GM18951 (cell line): ENCODE data around the gene ADSS1.

ENCODE experiments used
- POLR2A ChIP-seq: IDR thresholded peaks from 4 replicates; pipeline ENCODE4 v1.6.1; 2011; ENCODE audit warnings: mild to moderate bottlenecking; ENCODE audit not compliant: insufficient read length, insufficient read depth; ENCODE audit errors: extremely low read depth
- in situ Hi-C: fragments of 300-500 bp; cut with MboI; formaldehyde crosslinking; loops from one replicate; pipeline ENCODE4 v1.12.0; 2022; ENCODE audit warnings: low sequenced_read_pairs, mixed read lengths, inconsistent platforms; ENCODE audit not compliant: unreplicated experiment

ADSS1 gene

DNA sequence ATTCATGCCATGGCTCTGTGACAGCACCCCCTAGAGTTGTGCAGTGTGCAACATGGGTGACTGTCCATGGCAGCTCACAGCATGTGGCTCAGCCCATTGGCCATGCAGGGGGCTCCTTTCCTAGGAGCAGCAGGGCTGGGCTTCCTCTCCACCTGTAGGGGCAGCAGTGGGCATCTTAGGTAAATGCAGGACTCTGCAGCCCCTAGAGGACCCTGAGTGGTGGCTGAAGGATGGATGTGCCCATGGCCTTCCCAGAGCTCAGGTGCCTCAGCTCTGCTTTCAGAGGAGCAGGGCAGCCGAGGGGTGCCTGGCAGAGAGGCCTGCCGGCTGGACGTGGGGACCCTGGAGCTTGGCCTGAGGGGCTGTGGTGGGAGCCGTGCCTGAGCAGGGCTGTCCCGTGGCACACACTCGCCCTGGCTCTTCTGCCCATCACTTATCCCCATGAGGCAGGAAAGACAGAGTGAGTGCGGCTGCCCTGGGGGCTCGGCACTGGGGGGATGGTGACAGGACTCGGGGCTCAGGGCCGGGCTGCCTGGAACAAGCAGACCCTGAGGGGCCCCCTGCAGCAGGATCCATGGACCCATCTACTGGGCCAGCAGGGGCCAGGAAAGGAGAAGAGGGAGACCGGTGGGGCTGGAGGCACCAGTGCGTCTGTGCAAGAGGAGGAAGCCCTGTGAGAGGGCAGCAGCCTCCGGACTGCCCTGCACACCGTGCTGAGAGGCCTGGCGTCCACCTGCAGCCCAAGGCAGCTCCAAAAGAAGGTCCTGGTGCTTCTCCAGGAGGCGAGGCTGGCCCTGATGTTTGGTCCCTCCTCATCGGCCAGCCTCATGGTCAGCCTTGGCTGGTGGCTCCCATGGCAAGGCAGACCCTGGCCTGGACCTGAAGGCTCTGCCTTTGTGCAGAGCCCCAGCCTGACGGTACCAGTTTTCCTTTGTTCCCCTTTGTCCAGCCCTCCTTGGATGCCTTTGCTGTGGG lies 7.6 kb downstream of the ADSS1 start:
- in situ Hi-C loops, result no loop called here
- no peak for TF ChIP-seq POLR2A

- no peak for TF ChIP-seq POLR2A
- in situ Hi-C loops, result no loop called here
These were observed 8.4 kb downstream of the ADSS1 start for GRCh38 chr14:104732355-104732804.

DNA sequence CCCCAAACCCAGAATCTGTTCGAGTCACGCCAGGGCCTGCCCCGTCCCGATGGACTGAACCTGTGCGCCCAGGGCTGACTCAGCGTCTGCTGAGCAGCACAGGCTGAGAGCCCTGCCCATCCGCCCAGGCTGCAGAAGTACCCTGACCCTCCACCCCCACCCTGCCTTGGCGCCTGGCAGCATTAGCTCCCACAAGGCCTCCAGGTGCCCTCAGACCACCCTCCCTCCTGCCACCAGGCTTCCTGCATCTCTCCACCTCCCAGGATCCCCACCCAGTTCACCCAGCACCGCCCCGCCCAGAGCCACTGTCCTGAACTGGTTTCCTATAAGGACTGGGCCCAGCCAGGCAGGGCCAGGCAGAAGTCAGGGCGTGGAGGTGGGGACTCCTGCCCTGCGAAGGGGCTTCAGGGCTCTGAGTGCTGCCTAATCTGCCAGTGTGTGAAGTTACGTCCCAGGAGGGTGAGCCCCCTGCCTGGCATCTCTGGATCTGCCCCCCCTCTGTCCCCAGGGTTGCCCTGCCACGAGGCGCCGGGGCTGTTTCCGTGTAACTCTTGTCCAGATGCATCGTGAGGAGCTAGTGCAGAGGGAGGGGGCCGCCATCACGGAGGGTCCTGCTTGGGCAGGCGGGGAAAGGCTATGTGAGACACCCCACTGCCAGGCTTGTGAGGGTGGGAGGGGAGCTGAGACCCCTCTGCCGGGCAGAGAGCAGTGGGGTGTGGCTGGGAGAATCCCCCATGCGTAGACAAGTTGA lies 9.1 kb downstream of the ADSS1 start:
- in situ Hi-C loops, result no loop called here
- TF ChIP-seq POLR2A, result no peak

- in situ Hi-C loops, result no loop called here
- TF ChIP-seq POLR2A, result no peak
These were observed 10.1 kb downstream of the ADSS1 start for GRCh38 chr14:104734051-104734587.

DNA sequence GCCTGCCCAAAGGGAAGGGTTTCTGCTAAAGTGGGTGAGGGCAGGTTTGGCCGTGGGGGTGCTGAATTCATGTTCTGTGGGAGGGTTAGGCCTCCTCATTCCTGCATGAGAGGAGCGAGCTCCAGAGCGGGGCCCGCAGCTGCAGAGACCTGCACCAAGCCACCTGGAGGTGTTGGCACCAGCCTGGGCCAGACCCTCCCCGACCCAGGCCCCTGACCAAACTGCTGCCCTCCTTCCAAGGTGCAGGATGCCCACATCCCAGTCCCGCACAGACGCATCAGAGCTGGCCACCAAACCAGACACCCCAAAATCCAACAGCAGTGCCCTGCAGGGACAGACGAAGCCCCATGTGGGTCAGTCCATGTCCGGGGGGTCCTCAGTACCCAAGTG lies 10.6 kb downstream of the ADSS1 start:
- in situ Hi-C loops, result no loop called here
- TF ChIP-seq POLR2A, result no peak

DNA sequence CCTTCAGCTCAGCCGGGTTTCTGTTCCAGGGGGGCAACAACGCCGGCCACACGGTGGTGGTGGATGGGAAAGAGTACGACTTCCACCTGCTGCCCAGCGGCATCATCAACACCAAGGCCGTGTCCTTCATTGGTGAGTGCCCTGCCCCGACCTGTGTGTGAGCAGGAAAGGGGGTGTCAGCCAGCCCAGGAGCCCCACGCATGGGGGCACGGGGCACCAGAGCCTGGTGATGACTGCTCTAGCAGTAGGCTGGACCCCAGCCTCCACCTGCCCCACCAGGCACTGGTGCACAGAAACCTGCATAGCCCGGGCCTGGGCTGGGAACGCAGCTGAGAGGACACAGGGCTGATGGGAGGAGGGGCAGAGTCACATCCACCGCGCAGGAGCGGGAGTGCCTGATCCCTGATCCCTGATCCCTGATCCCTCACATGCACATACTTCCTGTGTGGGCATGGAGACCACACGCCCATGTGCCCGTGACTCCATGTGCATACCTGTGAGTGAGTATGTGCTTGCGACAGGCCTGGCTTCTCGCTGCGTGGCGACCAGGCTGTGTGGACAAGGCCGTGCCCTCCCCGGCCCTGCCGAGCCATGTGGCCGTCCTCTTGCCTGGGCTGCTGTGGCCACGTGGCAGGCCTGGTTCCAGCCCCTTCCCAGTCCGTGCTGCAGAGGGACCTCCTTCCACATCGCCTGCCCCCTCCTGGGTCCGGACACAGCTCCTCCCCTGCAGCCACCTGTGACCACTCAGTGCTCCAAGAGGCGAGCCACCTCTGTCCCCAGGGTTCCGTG lies 11.2 kb downstream of the ADSS1 start:
- TF ChIP-seq POLR2A, result no peak

DNA sequence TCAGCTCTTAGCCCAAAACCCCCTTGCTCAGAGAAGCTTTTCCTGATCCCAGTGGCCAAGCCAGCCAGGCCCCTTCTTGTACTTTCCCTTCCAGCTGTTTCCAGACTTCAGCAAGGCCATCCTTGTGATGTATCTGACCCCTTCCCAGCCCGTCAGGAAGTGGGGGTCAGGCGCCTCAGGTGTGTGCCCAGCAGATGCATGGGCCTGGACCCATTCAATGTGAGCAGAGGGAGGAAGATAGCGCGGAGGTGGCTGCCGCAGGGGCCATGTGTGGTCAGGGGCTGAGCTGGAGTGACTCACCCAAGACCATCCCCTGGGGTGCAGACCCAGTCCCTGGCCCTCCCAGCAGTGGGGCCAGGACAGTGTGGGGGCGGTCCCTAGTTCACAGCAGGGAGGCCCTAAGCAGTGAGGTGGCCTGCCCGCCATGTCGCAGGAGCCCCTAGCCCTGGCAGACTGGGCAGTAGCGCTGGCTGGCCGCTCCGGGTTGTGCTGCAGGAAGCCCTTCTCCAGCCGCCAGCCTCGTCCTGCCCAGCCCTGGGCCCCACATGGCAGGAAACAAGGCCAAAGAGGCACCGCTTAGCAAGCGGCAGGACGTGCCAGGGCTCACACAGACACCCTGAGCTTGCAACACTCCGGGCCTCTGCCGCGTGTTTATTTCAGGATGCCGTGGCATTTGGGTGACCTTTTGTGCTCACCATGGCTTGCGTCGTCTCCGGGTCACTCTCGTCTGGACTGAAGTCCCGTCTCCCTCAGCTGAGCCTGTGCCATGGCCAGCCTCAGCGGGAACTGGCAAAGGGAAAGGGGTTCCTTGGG lies 12.0 kb downstream of the ADSS1 start:
- TF ChIP-seq POLR2A, result no peak
- in situ Hi-C loops, result no loop called here

More for the DNA sequence above, 11.2 kb downstream of the ADSS1 start:
- in situ Hi-C loops, result no loop called here

DNA sequence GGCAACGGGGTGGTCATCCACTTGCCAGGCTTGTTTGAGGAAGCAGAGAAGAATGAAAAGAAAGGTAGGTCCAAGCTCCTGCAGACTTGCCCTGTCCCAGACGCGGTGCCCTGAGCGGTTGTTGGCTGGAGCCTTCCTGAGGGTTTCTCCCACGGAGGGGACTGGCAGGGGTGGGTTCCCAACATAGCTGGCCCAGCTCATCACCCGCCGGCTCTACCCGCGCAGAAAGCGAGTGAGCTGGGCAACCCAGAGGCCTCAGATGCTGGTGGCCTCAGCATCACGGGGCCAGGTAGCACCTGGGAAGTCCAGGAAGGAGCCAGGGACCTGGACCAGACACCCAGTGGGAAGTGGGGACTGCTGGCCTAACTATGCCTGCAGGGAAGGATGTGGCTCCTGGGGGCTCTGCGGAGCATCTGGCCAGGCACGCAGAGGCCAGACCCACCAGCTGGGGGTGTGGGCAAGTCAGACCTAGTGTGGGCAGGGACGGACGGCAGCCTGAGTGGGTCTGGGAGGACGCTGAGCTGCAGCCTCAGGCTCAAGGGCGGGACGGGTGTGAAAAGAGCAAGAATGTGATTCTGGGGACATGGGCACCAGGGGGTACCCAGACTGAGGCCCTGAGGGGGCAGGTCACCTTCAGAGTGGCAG lies 14.5 kb downstream of the ADSS1 start:
- in situ Hi-C loops, result no loop called here
- TF ChIP-seq POLR2A, result no peak

GRCh38 chr14:104739026-104739425 lies 15.0 kb downstream of the ADSS1 start:
- in situ Hi-C loops, result no loop called here
- TF ChIP-seq POLR2A, result no peak

DNA sequence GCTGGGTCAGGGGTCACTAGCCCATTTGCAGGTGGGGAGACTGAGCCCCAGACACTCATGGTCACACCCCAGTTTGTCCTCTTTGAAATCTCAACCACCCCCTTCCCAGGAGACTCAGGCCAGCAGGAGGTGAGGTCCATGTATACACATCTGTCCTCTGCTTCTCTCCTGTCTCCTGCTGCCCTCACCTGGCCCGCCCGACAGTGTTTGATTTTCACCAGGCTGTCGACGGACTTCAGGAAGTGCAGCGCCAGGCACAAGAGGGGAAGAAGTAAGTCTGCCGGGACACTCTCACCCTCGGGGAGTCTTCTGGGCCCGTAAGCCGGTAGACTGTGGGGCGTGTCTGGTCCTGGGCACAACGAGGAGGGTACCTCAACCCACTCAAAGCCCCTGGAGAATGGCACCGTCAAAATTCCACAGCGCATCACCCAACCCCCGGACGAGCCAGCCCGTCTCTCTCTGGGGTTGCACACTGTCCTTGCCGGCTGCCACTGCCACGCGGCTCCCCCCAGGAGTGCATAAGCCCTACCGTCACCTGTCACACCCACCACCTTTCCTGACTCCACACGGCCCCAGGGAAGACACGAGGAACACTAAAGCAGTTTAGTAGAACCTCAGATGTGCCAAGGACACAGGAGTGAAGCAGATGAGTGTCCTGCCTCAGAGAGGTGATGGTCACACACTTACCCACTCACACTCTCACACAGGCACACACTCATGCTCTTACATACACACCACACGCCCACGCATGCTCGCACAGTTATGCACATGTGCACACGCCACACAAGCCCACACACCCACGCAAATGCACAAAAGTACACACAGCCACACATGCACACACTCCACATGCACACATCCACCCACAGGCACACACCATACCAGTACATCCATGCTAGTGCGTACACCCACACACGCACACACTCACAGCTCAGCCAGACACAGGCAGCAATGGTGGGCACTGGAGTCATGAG lies 15.8 kb downstream of the ADSS1 start:
- in situ Hi-C loops, result no loop called here
- TF ChIP-seq POLR2A, result no peak
